Iris pigment epithelial cell (primary cell): ENCODE measurements around the gene CTCF.

ENCODE experiments used
- DNase-seq: peaks from one replicate; pipeline ENCODE4 v3.0.0-alpha.2; 2011; ENCODE audit warnings: low read depth

The CTCF gene

GRCh38 chr16:67679935-67680897, 117.9 kb downstream of the CTCF start:
- no peak for DNase-seq

- DNase-seq: no peak
Measured at GRCh38 chr16:67683767-67684166, 121.4 kb downstream of the CTCF start.

GRCh38 chr16:67685388-67686112, 123.2 kb downstream of the CTCF start:
- no peak for DNase-seq
